Endothelial cell (in vitro differentiated cells): ENCODE data around the gene VEGFA. TPM values are rescaled to one million over a fixed set of nuclear protein-coding genes. Genes with fewer than 3 reads are reported as not detected.

Experiments
- DNase-seq: peaks from one replicate; pipeline ENCODE4 v3.0.0; 2021; ENCODE audit warnings: low spot score
- H3K27ac Mint-ChIP-seq: one replicate; pipeline ENCODE4 v1.8.0; 2021; ENCODE audit warnings: mixed read lengths, inconsistent platforms; ENCODE audit not compliant: unreplicated experiment
- H3K27me3 Mint-ChIP-seq: one replicate; pipeline ENCODE4 v1.8.0; 2021; ENCODE audit warnings: mild to moderate bottlenecking, moderate library complexity, mixed read lengths, inconsistent platforms; ENCODE audit not compliant: unreplicated experiment
- H3K36me3 Mint-ChIP-seq: one replicate; pipeline ENCODE4 v1.8.0; 2021; ENCODE audit warnings: mild to moderate bottlenecking, low read depth, mixed read lengths, inconsistent platforms; ENCODE audit not compliant: unreplicated experiment
- H3K4me1 Mint-ChIP-seq: one replicate; pipeline ENCODE4 v1.8.0; 2021; ENCODE audit warnings: mild to moderate bottlenecking, mixed read lengths, inconsistent platforms; ENCODE audit not compliant: unreplicated experiment
- H3K4me3 Mint-ChIP-seq: one replicate; pipeline ENCODE4 v1.8.0; 2021; ENCODE audit warnings: mild to moderate bottlenecking, mixed read lengths, inconsistent platforms; ENCODE audit not compliant: unreplicated experiment
- H3K9me3 Mint-ChIP-seq: one replicate; pipeline ENCODE4 v1.8.0; 2021; ENCODE audit warnings: mixed read lengths, inconsistent platforms; ENCODE audit not compliant: unreplicated experiment
- CTCF ChIP-seq: fragments of 200-600 bp; sonication (generic); IDR thresholded peaks from one replicate; pipeline ENCODE4 v1.5.0; 2021; ENCODE audit warnings: antibody characterized with exemption; ENCODE audit not compliant: unreplicated experiment
- total RNA-seq: library from RNA; stranded (reverse); fragmentation: NEBNext Ultra II Directional; extraction: Animal tissue kit (Norgen Biotek cat#: 25700); gene quantifications from one replicate; pipeline ENCODE4 v1.2.1, GENCODE V29; 2021; ENCODE audit not compliant: unreplicated experiment

Gene VEGFA
- total RNA-seq, 1 donor from 2014 or later: 3.5 TPM

GRCh38 chr6:43796168-43796567 is 26.2 kb downstream of the VEGFA start:
- H3K36me3 Mint-ChIP-seq: no peaks in the 10 kb centered on the region
- no peak overlapping the region for H3K4me3 Mint-ChIP-seq
- H3K4me1 Mint-ChIP-seq: no peaks in the 10 kb centered on the region
- H3K9me3 Mint-ChIP-seq: no peaks in the 10 kb centered on the region
- no peak overlapping the region for H3K27ac Mint-ChIP-seq
- peaks cover 10% of the 10 kb centered on the region for H3K27me3 Mint-ChIP-seq
- DNase-seq: no peak
- no peak for TF ChIP-seq CTCF

- H3K4me3 Mint-ChIP-seq: no peak overlapping the region
- H3K27ac Mint-ChIP-seq: no peak overlapping the region
- H3K27me3 Mint-ChIP-seq: peaks cover 8% of the 10 kb centered on the region
- no peaks in the 10 kb centered on the region for H3K4me1 Mint-ChIP-seq
- no peaks in the 10 kb centered on the region for H3K36me3 Mint-ChIP-seq
- no peak for DNase-seq
- H3K9me3 Mint-ChIP-seq: no peaks in the 10 kb centered on the region
- no peak for TF ChIP-seq CTCF
These were observed 27.2 kb downstream of the VEGFA start for GRCh38 chr6:43796903-43797890.

DNA sequence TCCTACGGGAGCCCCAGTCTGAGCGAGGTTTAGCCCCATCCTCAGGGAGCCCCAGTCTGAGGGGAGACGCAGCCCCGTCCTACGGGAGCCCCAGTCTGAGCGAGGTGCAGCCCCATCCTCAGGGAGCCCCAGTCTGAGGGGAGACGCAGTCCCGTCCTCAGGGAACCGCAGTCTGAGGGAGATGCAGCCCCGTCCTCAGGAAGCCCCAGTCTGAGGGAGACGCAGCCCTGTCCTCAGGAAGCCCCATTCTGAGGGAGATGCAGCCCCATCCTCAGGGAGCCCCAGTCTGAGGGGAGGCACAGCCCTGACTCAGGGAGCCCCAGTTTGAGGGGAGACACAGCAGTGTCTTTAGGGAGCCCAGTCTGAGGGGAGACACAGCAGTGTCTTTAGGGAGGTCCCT is 27.9 kb downstream of the VEGFA start:
- H3K9me3 Mint-ChIP-seq: no peaks in the 10 kb centered on the region
- H3K4me3 Mint-ChIP-seq: no peak overlapping the region
- H3K27ac Mint-ChIP-seq: no peak overlapping the region
- TF ChIP-seq CTCF: no peak
- H3K36me3 Mint-ChIP-seq: peaks cover 3% of the 10 kb centered on the region
- no peaks in the 10 kb centered on the region for H3K4me1 Mint-ChIP-seq
- DNase-seq: no peak
- H3K27me3 Mint-ChIP-seq: peaks cover 4% of the 10 kb centered on the region

DNA sequence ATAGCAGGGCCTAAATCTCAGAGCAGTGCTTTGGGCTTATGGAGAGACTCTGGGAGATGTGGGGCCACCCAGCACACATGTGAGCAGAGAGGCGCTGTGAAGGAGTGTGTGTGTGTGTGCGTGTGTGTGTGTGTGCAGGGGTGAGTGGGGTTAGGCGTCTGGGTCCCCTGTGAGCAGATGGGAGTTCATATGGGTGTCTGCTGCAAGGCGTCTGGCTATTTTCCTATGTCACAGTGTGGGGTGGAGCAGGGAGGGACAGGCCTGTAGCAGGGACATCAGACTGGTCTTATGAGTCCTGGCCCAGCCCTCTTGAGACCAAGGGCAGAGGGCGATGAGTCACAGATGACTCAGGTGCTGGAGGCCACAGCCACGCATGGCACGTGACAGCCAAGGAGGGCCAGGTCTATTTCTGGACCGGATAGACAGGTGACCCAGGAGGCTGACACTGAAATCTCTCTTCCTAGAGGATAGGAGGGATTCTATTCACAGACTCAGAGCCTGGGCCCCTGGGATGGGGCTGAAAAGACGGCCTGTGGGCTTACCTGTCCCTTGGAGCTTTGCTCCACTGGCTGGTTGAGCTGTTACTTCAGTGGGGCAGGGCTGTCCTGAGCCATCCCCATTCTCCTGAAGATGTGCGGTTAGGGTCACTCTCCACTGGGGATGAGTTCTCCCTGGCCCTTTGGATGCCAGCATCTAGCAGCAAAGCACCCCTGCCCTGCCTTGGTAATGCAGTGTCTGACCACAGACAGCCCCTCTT is 28.9 kb downstream of the VEGFA start:
- peaks cover 3% of the 10 kb centered on the region for H3K36me3 Mint-ChIP-seq
- DNase-seq: no peak
- no peak overlapping the region for H3K4me3 Mint-ChIP-seq
- no peak overlapping the region for H3K27ac Mint-ChIP-seq
- no peak for TF ChIP-seq CTCF
- peaks cover 4% of the 10 kb centered on the region for H3K27me3 Mint-ChIP-seq
- H3K9me3 Mint-ChIP-seq: no peaks in the 10 kb centered on the region
- no peaks in the 10 kb centered on the region for H3K4me1 Mint-ChIP-seq
